Osteoblast (primary cell): Measurements from ENCODE around the gene DRAXIN. TPM values are rescaled to one million over a fixed set of nuclear protein-coding genes. Genes with fewer than 3 reads are reported as not detected.

Experiments used
- DNase-seq: peaks from one replicate; pipeline ENCODE4 v3.0.0; 2011; ENCODE audit warnings: low spot score, mixed read lengths; ENCODE audit not compliant: insufficient read length; ENCODE audit errors: missing footprints
- H2AFZ ChIP-seq: 2 replicates; pipeline ENCODE4 v1.6.0; 2011; ENCODE audit warnings: mild to moderate bottlenecking, low read length
- H3K27ac ChIP-seq: 2 replicates; pipeline ENCODE4 v1.5.1; 2011; ENCODE audit warnings: mild to moderate bottlenecking, low read depth, low read length, moderate library complexity
- H3K27me3 ChIP-seq: 2 replicates; pipeline ENCODE4 v1.6.0; 2012; ENCODE audit warnings: mild to moderate bottlenecking, control low read depth, inconsistent platforms, low read length, moderate library complexity; ENCODE audit not compliant: insufficient read depth
- H3K36me3 ChIP-seq: 2 replicates; pipeline ENCODE4 v1.5.1; 2011; ENCODE audit warnings: mild to moderate bottlenecking, low read length, control low read depth, moderate library complexity; ENCODE audit not compliant: insufficient read depth
- H3K4me1 ChIP-seq: 2 replicates; pipeline ENCODE4 v1.5.1; 2011; ENCODE audit warnings: mild to moderate bottlenecking, low read length, control low read depth, moderate library complexity; ENCODE audit not compliant: insufficient read depth
- H3K4me2 ChIP-seq: 2 replicates; pipeline ENCODE4 v1.6.0; 2011; ENCODE audit warnings: mild to moderate bottlenecking, low read length; ENCODE audit not compliant: insufficient read depth
- H3K4me3 ChIP-seq: fragments of 200-600 bp; sonication (generic); 3 replicates; pipeline ENCODE4 v1.5.1; 2012; ENCODE audit warnings: mild to moderate bottlenecking, low read length, inconsistent platforms; ENCODE audit not compliant: insufficient read depth
- H3K79me2 ChIP-seq: 2 replicates; pipeline ENCODE4 v1.6.0; 2012; ENCODE audit warnings: mild to moderate bottlenecking, low read length, control low read depth, inconsistent platforms; ENCODE audit not compliant: insufficient read depth
- H3K9me3 ChIP-seq: 2 replicates; pipeline ENCODE4 v1.5.1; 2011; ENCODE audit warnings: low read depth, low read length, control low read depth
- H4K20me1 ChIP-seq: 2 replicates; pipeline ENCODE4 v1.6.0; 2012; ENCODE audit warnings: mild to moderate bottlenecking, low read length, control low read depth; ENCODE audit not compliant: insufficient read depth
- total RNA-seq: library from RNA; depleted of rRNA; stranded (reverse); fragments of >200 nt; gene quantifications from 2 replicates; pipeline ENCODE4 v1.2.3, GENCODE V29; 2012
- TF ChIP-seq, protein P1 (sequence below): IDR thresholded peaks from 2 replicates; pipeline ENCODE4 v1.5.1; 2011; ENCODE audit warnings: mild to moderate bottlenecking, low read depth, low read length, moderate library complexity; ENCODE audit errors: extremely low read depth

DRAXIN gene
- total RNA-seq, 1 donor, result under 0.01 TPM

DNA sequence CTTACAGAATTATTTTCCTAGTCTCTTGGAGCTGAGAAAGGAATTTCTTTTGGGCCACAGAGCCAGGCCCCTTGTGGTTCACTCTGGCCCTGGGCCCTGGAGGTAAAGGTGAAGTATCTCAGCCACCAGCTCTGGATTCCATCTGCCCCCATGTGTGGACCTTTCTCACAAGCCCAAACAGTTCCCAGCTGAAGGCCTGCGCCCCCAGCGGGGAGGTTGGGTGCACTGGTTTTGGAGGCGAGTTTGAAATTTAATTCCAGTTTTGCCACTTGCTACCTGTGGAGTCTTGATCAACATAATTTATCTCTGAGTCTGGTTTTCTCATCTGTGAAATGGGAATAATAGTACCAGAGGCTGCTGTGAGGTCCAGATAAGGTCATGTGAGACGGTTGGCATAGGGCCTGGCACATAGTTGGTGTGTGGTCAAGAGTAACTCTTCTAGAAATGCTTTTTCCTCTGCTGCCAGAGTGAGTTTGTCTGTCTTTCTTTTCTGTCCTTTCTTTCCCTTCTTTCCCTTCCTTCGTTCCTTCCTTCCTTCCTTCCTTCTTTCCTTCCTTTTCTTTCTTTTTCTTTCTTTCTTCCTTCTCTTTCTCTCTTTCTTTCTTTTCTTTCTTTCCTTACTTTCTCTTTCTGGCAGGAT lies 50.5 kb downstream of the DRAXIN start:
- no peak overlapping the region for H3K4me2 ChIP-seq
- peaks cover 17% of the 10 kb centered on the region for H3K79me2 ChIP-seq

DNA sequence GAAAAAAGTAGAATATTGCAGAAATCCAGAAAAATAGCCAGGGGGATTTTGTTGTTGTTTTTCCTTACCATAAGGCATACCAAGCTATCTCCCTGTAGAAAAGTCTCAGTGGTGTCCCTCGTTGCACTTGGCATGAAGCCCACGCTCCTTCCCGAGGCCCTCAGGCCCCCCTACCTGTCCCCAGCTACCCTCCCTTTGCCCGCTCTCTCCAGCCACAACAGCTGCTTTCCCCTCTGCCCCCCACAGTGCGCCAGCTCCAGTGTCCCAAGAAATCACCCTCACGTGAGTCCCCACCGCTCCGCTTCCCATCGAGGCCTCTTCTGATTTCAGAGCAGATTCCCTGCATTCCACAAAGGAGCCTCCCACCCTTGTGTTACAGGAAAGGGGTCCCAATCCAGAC lies 52.8 kb downstream of the DRAXIN start:
- peaks cover 6% of the 10 kb centered on the region for H3K79me2 ChIP-seq
- DNase-seq, result peak; percentile 43
- H3K27ac ChIP-seq, result no peak overlapping the region
- H3K4me3 ChIP-seq, result no peak overlapping the region
- H2AFZ ChIP-seq, result no peak overlapping the region
- H3K4me2 ChIP-seq, result no peak overlapping the region
- TF ChIP-seq, protein P1, sequence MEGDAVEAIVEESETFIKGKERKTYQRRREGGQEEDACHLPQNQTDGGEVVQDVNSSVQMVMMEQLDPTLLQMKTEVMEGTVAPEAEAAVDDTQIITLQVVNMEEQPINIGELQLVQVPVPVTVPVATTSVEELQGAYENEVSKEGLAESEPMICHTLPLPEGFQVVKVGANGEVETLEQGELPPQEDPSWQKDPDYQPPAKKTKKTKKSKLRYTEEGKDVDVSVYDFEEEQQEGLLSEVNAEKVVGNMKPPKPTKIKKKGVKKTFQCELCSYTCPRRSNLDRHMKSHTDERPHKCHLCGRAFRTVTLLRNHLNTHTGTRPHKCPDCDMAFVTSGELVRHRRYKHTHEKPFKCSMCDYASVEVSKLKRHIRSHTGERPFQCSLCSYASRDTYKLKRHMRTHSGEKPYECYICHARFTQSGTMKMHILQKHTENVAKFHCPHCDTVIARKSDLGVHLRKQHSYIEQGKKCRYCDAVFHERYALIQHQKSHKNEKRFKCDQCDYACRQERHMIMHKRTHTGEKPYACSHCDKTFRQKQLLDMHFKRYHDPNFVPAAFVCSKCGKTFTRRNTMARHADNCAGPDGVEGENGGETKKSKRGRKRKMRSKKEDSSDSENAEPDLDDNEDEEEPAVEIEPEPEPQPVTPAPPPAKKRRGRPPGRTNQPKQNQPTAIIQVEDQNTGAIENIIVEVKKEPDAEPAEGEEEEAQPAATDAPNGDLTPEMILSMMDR, result no peak
- H3K27me3 ChIP-seq, result no peaks in the 10 kb centered on the region
- H4K20me1 ChIP-seq, result peaks cover 54% of the 10 kb centered on the region
- no peaks in the 10 kb centered on the region for H3K4me1 ChIP-seq
- H3K9me3 ChIP-seq, result no peaks in the 10 kb centered on the region
- H3K36me3 ChIP-seq, result peaks cover 13% of the 10 kb centered on the region

More for the DNA sequence above, 50.5 kb downstream of the DRAXIN start:
- H3K4me1 ChIP-seq, result peaks cover 4% of the 10 kb centered on the region
- no peaks in the 10 kb centered on the region for H3K9me3 ChIP-seq
- peaks cover 48% of the 10 kb centered on the region for H4K20me1 ChIP-seq
- H3K4me3 ChIP-seq, result no peak overlapping the region
- no peak overlapping the region for H2AFZ ChIP-seq
- H3K27ac ChIP-seq, result no peak overlapping the region
- H3K36me3 ChIP-seq, result peaks cover 6% of the 10 kb centered on the region
- TF ChIP-seq, protein P1, result no peak
- no peaks in the 10 kb centered on the region for H3K27me3 ChIP-seq
- peak; percentile 19 for DNase-seq

DNA sequence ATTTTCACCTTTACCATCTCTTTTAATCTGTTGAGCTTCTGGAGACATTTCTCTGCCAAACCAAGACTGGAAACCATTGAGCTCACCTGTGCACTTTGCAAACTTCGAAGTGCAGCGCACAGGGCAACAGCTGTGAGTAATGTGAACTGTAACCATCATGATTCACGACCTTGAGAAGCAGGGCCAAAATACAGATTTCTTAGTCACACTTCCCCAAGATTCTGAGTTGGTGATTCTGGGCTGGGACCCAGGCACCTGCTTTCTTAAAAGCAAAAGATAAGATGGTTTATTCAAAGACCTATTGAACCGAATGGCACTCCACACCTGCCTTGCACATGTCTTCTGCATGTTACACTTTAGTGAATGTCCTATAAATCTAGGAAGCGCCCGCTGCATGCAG lies 54.6 kb downstream of the DRAXIN start:
- TF ChIP-seq, protein P1, result no peak
- no peaks in the 10 kb centered on the region for H3K9me3 ChIP-seq
- no peak overlapping the region for H3K4me3 ChIP-seq
- H4K20me1 ChIP-seq, result peaks cover 49% of the 10 kb centered on the region
- H2AFZ ChIP-seq, result no peak overlapping the region
- H3K4me1 ChIP-seq, result no peaks in the 10 kb centered on the region
- peaks cover 24% of the 10 kb centered on the region for H3K36me3 ChIP-seq
- peak; percentile 88 for DNase-seq
- no peaks in the 10 kb centered on the region for H3K27me3 ChIP-seq
- H3K27ac ChIP-seq, result no peak overlapping the region
- no peak overlapping the region for H3K4me2 ChIP-seq
- peaks cover 3% of the 10 kb centered on the region for H3K79me2 ChIP-seq

DNA sequence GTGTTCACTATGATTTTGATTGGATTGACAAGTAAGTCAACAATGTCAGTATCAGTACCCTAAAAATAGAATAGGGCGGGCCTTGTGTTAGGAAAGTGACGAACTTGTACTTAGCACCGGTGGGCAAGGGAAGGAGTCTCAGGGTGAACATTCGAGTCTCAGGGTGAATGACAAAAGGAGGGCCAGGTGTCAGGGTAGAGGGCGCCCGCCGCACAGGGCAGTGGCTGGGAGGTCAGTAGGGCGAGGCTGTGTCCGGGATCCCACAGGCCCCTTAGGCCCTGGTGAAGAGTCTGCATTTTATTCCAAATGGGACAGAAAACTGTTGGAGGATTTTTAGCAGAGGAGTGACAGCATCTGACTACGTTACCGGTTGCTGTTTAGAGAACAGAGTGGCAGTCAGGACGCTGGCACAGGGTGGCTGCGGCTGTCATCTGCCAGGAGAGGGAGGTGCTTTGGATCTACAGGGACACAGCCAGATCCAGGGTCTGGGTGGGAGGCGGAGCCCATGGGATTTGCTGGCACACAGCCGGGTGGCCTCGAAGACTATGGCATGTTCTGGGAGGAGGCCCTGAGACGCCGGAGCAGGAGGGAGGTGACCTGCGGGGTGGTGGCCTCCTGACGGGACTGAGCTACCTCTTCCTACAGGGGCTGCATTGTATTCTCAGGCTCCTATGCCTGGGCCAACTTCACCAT lies 55.4 kb downstream of the DRAXIN start:
- Histone ChIP-seq H3K36me3 (peaks cover 24% of the 10 kb centered on the region), H3K4me2 (no peak overlapping the region), H2AFZ (no peak overlapping the region), H3K79me2 (no peaks in the 10 kb centered on the region), H4K20me1 (peaks cover 44% of the 10 kb centered on the region), H3K9me3 (no peaks in the 10 kb centered on the region), H3K4me1 (no peaks in the 10 kb centered on the region), H3K4me3 (no peak overlapping the region), H3K27ac (no peak overlapping the region), H3K27me3 (no peaks in the 10 kb centered on the region)
- TF ChIP-seq, protein P1, result no peak
- DNase-seq, result peak; percentile 47
